Esophagus squamous epithelium (tissue), 4 donors: ENCODE results near the gene EIF2A.

Source experiments
- POLR2A ChIP-seq, 4 donors: fragments of 450-650 bp; IDR thresholded peaks; one replicate each; pipeline ENCODE4 v1.6.1; 2017; ENCODE audit warnings: antibody characterized with exemption in 4 of 4, mild to moderate bottlenecking in 4 of 4, moderate library complexity in 3 of 4
- TF ChIP-seq, protein P1 (sequence below), 6 experiments: fragments of 450-650 bp in 4 of 6; fragments of 200-600 bp in 2 of 6; sonication (generic) in 2 of 6; IDR thresholded peaks; one replicate each; pipeline ENCODE4 v1.5.1; 2016 to 2019; ENCODE audit warnings: antibody characterized with exemption in 6 of 6, mild to moderate bottlenecking in 4 of 6, moderate library complexity in 4 of 6

DNA sequence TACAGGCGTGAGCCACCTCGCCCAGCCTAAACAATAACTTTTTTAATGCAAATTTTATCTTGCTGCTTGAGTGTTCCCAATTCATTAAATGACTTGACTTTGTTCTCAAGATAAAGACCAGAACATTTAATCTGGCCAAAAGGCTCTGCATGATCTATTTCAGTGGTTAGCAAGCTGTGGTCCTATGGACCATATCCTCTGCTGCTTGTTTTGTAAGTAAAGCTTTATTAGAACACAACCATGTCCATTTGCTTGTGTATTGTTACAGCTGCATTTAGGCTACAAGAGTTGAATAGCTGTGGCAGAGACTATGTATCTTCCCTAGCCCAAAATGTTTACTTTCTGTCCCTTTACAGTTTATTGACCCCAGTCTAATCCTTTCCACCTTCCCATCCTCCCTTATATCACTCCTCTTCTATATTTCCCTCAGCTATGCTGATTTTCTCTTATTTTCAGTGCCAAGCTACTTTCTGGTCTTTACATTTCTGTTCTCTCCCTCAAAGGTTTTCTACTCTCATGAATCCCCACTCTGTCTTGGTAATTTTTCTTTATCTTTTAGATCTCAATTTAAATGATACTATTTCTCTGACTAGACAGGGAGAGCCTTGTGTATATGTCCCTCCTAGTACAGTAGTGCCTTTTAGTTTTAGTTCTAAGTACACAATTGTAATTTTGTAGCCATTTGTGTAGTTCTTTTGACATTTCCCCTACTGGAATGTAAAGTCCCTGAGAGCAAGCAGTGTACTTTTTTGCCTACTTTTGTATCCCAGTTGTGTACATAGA lies 79.8 kb downstream of the EIF2A start:
- no peak for TF ChIP-seq POLR2A (IDR thresholded peaks at IDR 0.05)
- TF ChIP-seq, protein P1, sequence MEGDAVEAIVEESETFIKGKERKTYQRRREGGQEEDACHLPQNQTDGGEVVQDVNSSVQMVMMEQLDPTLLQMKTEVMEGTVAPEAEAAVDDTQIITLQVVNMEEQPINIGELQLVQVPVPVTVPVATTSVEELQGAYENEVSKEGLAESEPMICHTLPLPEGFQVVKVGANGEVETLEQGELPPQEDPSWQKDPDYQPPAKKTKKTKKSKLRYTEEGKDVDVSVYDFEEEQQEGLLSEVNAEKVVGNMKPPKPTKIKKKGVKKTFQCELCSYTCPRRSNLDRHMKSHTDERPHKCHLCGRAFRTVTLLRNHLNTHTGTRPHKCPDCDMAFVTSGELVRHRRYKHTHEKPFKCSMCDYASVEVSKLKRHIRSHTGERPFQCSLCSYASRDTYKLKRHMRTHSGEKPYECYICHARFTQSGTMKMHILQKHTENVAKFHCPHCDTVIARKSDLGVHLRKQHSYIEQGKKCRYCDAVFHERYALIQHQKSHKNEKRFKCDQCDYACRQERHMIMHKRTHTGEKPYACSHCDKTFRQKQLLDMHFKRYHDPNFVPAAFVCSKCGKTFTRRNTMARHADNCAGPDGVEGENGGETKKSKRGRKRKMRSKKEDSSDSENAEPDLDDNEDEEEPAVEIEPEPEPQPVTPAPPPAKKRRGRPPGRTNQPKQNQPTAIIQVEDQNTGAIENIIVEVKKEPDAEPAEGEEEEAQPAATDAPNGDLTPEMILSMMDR (IDR thresholded peaks at IDR 0.05): no peak
